ENCODE measurements around the gene MYDGF.

Gene MYDGF

DNA sequence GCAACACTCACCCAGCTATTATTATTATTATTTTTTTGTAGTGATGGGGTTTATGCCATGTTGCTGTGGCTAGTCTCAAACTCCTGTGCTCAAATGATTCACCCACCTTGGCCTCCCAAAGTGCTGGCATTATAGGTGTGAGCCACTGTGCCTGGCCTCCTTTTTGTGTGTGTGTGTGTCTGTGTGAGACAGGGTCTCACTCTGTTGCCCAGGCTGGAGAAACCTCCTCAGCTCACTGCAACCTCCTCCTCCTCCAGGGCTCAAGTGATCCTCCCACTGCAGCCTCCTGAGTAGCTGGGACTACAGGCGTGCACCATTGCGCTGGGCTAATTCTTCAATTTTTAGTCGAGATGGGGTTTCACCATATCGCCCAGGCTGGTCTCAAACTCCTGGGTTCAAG lies 3.6 kb upstream of the MYDGF start:
- DNase-seq (ENCODE audit: low spot score), result no peak

DNA sequence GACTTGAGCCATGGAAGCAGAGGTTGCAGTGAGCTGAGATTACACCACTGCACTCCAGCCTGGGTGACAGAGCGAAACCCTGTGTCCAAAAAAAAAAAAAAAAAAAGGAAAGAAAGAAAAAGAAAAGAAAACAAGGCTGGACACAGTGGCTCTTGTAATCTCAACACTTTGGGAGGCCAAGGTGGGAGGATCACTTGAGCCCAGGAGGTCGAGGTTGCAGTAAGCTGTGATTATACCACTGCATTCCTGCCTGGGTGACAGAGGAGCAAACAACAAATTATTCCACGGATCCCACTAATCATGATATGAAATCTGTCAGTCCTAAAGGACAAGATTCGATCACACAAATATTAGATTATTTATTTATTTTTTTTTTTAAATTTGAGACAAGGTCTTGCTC lies 3.1 kb upstream of the MYDGF start:
- DNase-seq (ENCODE audit: low spot score), result no peak

DNA sequence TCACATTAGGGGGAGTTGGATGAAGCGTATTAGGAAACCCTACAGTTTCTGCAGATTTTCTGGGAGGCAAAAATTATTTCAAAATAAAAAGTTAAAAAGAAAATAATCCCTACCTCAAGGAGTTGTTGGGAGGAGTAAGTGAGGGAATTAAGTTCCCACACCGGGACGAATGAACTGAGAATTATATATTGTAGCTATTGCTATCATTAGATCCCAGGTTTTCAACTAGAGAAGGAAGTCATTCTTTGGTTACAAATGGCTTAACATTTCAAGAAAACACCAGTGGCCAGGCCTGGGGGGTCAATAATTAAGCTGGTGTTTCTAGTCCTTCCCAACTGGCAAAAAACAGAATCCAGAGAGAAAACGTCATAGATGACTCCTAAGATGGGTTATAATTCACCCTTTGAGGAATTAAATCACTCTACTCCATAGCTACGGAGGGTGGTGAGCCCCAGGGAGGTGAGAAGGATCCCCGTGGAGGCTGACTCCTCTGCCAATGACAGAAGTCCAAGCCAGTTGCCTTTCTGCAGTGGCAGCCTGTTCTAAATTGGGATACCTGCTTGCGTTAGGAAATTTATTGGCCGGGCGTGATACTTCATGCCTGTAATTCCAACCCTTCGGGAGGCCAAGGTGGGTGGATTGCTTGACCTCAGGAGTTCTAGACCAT lies 1.2 kb upstream of the MYDGF start:
- no peak for DNase-seq (ENCODE audit: low spot score)

- no peak for DNase-seq (ENCODE audit: low spot score)
These were observed 5.5 kb downstream of the MYDGF start for GRCh38 chr19:4664642-4665041.

DNA sequence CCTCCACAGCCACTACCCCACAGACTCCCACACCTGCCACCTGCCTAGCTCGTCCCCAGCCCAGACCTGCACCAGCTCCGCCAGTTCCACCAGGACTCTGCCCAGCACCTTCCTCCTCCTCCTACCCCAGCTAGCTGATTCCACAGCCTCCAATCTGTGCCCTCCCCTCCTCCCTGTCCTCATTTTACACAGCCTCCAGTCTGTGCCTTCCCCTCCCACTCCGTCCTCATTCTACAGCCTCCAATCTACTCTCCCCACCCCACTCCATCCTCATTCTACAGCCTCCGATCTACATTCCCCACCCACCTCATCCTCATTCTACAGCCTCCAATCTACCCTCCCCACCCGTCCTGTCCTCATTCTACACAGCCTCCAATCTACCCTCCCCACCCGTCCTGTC lies 7.3 kb downstream of the MYDGF start:
- DNase-seq (ENCODE audit: low spot score), result no peak

DNA sequence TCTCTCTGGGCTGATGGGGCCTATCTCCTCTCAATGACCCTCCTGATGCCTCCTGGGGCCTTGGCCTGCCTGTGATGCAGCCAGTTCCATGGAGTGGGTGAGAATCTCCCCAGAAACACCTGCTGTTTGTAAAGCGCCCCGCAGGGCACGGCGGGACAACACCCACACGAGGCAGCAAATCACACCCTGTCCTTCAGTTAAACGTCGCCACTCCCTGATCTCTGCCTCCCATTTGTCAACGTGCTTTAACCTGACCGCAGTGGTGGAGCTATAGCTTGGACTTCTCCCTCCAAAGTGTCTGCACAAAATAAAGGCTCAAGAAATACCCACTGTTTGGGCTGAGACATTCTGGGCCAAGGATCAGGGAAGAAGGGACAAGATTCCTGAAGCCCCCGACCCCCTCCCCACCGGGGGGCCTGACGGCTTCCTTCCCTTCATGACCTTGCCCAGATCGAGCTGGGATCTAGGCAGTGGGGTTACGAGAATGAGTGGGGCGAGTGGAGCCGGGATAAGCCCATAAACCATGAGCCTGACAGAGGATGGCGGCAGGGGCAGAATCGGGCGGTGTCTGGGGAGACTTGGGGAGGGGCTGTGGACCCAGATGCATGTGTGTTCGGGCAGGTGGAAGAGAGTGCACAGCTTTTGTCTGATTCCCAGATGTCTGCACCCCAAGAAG lies 8.0 kb downstream of the MYDGF start:
- no peak for DNase-seq (ENCODE audit: low spot score)

- no peak for DNase-seq (ENCODE audit: low spot score)
These were observed 9.1 kb downstream of the MYDGF start for GRCh38 chr19:4660993-4661392.

- no peak for DNase-seq (ENCODE audit: low spot score)
These were observed 9.9 kb downstream of the MYDGF start for GRCh38 chr19:4660181-4660791.

GRCh38 chr19:4657835-4658234 lies 12.3 kb downstream of the MYDGF start:
- no peak for DNase-seq (ENCODE audit: low spot score)

GRCh38 chr19:4657262-4657661 lies 12.9 kb downstream of the MYDGF start:
- DNase-seq (ENCODE audit: low spot score), result no peak

- DNase-seq (ENCODE audit: low spot score), result no peak
These were observed 14.0 kb downstream of the MYDGF start for GRCh38 chr19:4656102-4656501.

DNA sequence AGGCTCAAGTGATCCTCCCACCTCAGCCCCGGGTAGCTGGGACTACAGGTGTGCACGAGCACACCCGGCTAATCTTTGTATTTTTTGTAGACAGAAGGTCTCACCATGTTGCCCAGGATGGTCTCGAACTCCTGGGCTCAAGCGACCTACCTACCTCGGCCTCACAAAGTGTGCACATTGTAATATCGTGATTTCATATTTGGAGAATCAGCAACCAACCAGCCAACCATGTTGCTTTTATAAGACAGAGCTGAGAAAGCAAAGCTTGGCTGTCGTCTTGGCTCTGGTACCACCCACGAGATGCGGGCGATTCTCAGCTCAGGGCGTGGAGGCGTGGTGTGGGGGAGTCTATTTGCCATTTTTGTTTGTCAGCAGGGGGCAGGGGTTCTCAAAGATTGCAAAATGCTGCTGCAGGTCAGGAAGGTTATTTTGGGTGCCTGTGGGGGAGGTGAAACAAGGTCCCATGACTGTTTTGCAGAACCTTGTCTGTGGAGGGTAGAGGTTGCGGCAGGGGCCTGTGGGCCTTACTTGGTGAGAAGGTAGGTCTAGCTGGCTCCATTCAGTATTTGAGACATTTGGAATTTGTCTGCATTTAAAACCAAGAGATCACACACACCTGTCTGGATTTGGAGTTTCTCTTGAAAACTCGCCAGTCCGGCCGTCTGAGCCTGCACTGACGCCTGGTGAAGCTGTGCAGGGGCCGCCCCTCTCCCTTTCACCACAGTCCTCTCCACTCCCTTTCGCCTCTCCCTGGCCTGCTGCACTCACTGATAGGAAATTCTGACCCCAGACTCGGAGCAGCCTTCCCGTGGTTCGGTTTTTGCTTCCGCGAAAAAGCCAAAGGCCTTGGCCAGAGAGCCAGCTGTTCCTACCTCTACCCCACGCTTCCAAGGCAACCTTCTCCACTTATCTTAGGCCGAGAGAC lies 15.4 kb downstream of the MYDGF start:
- no peak for DNase-seq (ENCODE audit: low spot score)

GRCh38 chr19:4653793-4654436 lies 16.2 kb downstream of the MYDGF start:
- no peak for DNase-seq (ENCODE audit: low spot score)

GRCh38 chr19:4652075-4652474 lies 18.1 kb downstream of the MYDGF start:
- no peak for DNase-seq (ENCODE audit: low spot score)

GRCh38 chr19:4650159-4650558 lies 20.0 kb downstream of the MYDGF start:
- DNase-seq (ENCODE audit: low spot score), result no peak

DNA sequence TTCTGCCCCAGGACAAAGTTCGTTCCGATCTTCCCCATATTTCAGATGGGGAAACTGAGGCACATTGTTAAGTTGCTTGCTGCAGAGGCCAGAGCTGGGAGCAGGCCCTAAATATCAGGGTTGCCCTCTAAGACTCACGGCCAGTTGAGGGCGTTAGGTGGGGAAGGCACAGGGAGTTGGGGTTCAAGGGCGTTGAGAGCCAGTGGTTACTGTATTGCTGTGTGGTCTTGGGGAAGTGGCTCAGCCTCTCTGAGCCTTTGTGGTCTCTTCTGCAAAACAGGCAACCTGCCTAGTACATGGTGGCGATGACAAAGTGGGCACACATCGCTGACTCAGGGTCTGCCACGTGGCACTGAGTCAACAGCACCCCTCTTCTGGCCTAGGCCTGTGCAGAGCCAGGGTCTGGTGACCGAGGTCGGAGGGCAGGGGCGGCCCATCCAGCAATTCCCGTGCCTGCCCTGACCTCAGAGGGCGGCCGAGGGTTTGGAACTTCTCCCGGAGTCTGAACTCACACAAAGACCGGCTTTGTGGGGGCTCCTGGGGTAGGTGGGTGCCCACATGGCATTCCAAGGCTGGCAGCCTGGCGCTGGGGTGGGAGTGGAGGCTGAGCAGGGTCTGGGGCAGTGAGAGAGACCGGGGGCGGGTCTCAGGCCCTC lies 20.6 kb downstream of the MYDGF start:
- no peak for DNase-seq (ENCODE audit: low spot score)

DNA sequence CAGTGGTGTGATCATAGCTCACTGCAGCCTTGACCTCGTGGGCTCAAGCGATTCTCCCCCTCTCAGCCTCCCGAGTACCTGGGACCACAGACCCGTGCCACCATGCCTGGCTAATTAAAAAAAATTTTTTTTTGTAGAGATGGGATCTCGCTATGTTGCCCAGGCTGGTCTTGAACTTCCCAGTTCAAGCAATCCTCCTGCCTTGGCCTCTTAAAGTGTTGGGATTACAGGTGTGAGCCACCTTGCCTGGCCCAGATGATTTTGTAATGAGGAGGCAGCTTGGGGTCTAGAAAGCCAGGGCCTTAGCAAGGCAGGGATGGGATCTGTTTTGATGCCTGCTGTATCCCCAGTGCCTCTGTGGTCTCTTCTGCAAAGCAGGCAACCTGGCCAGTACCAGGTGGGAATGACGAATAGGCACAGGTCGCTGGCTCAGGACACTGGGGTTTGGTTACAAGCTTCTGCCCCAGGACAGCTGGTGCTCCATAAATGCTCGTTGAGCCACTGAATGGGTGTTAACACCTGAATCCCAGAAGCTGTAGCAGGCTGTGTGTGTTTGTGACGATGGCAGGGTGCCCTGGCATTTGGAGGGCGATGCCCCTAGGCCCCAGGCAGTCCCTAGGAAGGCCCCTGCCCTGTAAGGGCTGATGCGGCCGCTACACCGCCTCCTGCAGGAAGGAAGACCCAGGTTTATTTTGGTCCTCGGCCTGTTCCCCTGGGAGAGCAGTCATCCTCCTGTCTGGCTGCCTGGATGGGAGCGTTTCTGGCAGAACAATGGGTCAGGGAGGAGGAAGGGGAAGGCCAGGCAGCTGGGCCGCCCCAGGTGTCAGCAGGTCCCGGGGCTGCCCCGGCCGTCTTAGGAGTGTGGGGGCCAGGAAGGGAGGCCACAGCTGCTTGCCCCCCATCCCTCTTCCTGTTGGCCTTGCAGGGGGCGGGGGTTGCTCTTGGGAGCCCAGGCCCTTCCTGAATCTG lies 22.2 kb downstream of the MYDGF start:
- DNase-seq (ENCODE audit: low spot score), result no peak

DNA sequence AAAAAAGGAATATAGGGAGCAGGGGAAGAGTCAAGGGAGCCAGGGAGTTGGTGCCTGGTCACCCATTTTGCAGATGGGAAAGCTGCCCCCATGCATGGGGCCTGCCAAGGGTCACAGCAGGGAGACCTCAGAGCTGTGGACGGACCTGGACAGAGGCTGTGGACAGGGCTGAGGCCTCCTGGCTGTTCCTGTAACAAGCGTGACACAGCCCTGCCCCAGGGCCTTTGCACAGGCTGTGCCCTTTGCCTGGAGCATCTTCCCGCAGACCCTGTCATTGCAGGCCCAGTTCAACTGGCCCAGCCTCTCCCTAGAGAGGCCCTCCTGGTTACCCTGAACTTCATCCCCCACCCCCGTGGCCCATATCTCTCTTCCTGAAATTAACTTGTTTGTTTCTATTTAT lies 24.4 kb downstream of the MYDGF start:
- no peak for DNase-seq (ENCODE audit: low spot score)

DNA sequence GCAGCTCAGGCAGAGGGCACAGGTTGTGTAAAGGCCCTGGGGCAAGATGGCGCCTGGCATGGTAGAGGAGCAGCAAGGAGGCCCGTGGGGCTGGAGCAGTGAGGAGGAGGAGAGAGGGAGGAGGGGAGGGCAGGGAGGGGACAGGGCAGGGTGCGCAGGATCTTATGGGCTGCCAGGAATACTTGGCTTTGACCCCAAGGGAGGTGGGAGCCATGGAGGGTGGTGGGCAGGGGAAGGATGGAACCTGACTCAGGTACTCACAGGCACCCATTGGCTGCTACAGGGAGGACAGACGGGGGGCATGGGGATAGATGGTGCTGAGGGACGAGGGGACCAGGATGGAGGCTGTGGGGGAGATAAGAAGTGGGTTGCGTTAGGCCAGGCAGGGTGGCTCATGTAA lies 27.5 kb downstream of the MYDGF start:
- DNase-seq (ENCODE audit: low spot score), result no peak

DNA sequence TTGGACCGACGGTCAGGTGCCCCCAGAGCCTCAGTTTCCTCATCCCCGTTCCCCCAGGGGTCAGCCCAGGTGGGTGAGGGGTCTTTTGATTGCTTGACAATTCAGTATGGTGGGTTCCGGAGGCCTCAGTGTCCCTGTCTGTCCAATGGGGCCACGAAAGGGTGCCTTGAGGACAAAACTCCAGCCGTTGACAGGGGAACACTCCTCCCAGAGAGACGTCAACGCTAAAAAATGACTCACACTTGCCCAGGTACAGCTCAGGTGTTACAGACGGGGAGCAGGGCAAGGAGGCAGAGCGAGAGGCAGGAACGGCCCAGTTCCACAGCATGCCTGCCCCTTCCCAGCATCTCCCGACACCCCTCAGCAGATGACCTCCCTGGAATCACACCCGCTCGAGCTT lies 29.0 kb downstream of the MYDGF start:
- no peak for DNase-seq (ENCODE audit: low spot score)
